NCI-H774 (cell line): Measurements from ENCODE around the gene ZNF536.
"Not testable (repeated sequence)": the region's sequence is repeated elsewhere in the genome, so short reads cannot be mapped to it uniquely, and the experiment has no call there.

Experiments
- DNase-seq: peaks from one replicate; lab custom pipeline; 2025; lab: John Stamatoyannopoulos, UW

Gene ZNF536

DNA sequence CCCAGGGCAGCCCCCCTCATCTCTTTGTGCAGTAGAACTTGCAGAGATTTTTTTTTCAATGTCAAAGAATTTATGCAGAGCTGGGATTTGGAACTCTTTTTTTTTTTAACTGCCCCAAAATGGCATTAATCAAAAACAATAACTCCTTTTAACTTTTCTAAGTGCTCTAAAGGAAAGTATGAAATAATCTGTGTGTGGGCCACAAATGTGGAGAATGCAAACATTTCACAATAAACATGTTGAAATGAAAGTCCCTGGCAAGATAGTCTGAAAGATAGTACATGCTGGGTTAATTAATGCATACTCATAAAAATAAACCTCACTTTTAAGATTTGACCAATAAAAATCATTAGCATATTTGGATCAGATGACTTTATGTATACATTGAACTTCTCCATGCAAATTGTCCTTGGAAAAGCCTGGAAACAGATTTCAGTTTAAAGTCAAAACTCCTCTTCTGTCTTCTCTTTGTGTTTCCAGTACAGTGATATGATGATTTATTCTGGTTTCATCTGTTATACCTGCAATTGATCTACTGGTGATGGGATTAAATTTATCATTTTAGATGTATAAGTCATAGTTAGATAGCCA, 30.5 kb upstream of the ZNF536 start:
- DNase-seq: no peak

DNA sequence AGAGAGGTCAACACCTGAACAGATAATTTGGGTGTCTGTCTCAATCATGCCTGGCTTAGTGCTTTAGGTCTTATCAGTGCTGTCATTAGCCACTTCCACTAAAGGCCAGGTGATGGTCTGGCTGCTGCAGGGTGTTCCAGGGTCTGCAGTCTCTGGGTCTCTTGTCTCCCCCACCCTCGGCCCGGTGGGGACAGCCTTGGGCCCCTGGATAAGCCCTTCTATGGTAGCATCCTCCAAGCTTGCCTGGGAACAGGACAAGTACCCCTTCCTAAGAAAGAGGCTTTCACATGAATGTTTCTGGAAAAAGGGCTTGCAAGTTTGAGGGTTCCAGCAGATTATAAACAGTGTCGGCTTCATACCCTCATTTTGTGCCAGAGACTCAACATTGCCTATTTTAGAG, 29.3 kb upstream of the ZNF536 start:
- no peak for DNase-seq

DNA sequence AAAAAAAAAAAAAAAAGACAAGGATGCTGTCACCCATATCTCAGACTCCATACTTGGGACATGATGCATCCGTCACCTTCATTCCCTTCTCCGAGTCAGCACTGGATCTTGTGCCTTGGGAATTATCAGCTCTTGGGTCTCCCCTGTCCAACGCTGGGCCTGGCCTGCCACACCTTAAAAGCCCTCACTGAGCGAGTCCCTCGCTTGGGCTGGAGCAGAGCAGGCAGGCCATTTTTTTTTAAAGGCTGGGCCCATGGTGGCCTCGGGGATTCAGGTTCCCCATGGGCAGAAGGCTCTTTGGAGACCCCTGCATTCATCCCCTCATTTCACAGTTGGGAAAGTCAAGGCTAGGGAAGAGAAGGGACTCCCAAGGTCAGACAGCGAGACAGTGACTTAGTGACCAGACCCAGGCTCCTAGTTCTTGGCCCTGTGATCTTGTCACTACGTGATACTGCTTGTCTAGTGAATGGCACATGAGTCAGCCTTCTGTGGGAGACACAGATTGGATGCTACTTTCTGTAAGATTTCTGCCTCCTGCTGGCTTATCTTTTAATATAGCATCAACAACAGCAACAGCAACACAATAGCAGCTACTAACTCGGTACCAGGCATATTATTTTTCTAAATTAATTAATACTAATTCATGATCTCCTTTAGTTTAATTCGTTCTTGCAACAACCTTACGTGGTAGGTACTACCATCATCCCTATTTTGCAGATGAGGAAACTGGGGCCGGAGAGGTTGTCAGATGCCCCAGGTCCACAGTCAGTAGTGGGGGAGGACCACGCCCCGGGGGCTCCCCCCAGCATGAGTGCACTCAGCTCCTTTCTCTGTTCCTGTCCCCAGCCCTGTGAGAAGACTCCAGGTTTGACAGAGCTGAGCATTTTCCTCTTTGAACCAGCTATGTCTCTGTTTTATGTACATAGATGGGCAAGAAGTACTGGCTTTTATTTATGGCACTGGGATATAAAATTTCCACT, 27.4 kb upstream of the ZNF536 start:
- DNase-seq: no peak

DNA sequence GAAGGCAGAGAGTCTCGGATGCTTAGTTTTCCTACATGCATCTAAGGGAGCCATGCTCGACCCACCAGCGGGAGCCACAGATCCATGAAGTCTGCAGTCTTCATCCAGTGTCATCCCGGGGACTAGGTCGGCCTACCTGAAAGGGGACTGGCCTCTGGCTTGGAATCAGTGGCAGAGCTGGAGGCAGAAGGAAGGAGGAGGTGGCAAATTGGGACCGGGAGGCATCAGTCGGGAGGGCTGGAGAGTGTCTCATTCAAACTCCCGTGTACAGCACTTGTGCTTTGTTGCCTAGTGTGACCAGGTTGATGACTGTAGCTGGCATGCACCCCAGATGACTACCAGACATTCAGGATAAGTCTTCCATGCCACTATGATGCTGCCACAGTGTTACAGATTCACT, 26.5 kb upstream of the ZNF536 start:
- DNase-seq: no peak

DNA sequence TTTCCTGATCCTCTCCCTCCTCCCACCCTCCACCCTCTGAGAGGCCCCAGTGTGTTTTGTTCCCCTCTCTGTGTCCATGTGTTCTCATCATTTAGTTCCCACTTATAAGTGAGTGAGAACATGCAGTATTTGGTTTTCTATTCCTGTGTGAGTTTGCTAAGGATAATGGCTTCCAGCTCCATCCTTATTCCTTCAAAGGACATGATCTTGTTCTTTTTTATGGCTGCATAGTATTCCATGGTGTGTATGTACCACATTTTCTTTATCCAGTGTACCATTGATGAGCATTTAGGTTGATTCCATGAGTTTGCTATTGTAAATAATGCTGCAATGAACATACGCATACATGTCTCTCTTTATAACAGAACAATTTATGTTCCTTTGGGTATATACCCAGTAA, 25.7 kb upstream of the ZNF536 start:
- not testable (repeated sequence) for DNase-seq

DNA sequence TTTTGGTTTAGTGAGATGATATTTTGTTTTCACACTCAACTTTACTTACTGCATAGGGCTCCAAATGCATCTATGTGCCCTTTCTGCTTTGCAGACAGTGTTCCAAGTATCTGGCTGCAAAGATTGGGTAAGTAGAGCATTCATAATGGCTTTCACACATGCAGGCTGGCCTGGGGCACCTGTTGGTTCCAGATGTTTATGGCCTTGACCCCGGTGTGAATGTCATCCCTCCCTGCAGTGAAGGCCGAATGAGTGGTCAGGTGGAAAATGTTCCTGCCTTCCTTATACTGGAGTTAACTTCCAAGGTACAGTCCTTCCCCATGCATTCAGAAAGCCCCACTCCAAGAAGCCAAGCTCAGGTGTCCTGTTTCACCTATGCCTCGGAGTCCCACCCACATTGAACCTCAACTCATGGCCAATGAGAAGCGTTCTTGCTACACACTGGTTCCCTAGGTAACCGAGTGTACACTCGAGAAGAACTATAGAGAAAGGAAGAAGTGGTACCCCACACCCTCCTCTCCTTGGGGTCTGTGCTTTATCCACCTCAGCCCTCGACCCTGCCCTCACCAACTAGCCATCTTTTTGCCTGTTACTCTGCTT, 23.0 kb upstream of the ZNF536 start:
- no peak for DNase-seq

DNA sequence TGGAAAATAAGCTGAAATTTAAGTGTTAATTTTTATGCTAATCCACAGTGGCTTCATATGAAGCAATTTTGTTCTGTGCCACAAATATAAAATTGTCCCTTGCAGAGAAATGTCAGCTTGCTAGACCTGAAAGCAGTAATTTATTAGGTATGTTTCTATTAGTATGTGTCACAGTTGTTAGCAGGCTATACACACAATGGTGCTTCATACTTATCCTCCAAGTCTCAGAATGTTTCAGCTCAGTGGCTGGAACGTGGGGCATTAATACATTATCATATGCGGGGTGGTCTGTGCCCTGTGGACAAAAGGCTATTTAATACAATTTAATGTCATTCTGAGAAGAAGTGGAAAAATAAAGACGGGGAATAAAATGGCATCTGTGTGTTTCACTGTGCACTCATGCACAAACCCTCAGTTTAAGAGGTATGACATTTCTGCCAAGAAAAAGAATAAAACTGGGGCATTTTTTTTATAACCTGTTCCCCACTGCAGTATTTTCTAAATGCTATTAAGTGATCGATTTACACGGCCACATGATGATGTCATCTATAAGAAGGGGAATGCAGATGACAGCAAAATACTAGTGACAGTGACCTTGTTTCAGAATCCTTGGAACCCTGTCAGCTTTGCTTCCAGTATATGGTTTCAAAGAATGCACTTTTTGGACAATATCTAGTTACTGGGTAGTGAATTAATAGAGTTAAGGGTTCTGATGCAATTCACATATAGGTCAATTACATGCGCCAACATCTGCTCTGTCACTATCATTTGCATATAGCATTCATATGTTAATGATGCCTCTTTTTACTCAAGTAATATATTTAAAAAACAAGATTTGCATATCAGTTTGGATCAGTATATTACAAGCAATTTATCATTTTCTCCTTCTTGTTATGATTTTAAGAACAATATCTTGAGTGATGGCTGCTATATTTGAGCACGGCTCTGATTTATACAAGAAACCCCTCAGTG, 21.2 kb upstream of the ZNF536 start:
- DNase-seq: no peak

DNA sequence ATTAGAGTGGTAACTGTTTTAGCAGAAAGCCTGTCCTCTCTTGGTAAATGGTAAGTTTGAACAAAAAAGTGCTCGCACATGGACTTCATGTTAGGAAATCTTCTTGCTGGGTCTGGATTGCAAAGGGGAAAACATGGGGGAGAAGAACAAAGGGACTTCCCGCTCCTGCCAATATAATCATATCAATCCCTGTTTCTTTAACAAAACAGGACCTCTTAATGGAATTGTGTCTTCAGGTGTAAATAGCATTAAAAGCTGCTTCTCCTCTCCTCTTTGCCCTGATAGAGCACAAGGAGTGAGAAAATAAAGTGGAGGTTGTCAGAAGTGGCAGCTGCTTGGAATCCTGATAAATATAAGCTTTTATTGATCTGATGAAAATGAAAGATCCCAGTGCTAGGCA, 20.4 kb upstream of the ZNF536 start:
- no peak for DNase-seq

DNA sequence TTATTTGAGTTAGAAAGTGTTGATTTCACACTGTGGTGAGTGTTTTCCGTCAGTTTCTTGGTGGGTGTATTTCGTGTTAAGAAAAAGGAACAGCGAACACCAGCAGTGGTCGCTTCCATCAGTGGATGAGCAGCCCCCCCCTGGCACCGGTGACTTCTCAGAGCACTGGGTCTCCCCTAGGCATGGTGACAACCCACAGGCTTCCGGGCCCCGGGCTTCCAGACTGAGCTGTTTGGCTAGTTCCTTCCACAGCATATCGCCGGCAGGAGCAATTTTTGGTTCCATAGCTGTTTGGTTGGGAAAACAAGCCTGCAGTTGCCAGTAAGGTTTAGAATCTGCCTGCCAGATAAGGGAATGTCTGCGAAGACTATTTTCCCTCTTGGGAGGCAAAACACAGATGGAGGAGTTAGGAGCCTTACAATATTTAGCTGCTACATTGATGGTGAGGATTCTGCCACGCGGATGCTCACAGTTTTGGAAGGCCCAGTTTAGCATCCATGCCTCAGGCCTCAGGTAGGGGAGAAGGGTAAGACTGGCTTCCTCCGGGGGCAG, 18.7 kb upstream of the ZNF536 start:
- no peak for DNase-seq

DNA sequence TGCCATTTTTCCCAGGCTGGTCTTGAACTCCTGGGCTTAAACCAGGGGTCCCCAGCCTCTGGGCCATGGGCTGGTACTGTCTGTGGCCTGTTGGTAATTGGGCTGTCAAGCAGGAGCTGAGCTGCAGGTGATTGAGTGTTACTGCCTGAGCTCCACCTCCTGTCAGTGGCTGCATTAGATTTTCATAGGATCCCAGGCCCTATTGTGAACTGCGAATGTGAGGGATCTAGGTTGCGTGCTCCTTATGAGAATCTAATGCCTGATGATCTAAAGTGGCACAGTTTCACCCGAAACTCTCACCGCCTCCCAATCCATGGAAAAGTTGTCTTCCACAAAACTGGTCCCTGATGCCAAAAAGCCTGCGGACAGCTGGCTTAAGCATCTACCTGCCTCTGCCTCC, 16.6 kb upstream of the ZNF536 start:
- no peak for DNase-seq

DNA sequence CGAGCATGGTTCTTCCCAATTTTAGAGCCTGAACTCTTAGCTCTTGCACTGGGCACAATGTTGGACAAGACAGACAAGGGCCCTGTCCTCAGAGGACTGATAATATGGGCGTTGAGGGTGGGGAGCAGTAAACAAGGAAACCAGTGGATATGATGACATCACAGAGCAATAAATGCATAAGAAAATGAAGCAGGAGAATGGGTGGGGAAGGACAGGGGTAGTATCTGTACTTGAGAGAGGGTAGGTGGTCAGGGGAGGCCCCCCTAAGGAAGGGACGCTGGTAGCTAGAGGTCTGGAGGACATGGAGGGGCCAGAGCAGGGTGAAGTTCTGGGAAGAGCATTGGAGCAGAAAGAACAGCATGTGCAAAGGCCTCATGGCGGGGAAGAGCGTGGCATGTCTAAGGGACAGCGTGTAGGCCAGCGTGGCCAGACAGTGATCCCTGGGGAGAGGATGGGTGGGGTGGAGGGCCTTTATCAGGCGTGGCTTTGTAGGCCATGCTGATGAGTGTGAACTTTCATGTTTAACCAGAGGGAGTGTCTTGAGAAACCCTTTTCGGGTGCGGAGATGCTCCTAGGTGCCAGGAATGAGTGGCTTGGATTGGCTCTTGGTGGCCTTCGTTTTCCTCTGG, 15.1 kb upstream of the ZNF536 start:
- no peak for DNase-seq

DNA sequence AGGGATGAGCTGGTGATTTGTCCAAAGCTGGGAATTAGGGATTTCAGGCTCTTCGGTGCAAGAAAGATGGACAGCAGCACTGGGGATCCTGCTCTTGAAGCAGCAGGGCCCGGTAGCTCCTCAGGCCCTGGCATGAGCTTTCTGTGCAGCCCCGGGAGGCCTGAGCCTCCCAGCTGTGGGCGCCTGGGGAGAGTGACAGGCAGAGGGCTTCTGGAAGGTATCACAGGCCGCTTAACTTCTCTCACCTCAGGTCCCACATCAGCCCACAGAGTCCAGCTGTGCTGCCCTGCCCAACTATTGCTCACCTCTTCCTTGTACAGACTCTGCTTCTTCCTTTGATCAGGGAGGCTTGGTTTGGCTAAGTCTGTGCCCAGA, 14.6 kb upstream of the ZNF536 start:
- DNase-seq: no peak

DNA sequence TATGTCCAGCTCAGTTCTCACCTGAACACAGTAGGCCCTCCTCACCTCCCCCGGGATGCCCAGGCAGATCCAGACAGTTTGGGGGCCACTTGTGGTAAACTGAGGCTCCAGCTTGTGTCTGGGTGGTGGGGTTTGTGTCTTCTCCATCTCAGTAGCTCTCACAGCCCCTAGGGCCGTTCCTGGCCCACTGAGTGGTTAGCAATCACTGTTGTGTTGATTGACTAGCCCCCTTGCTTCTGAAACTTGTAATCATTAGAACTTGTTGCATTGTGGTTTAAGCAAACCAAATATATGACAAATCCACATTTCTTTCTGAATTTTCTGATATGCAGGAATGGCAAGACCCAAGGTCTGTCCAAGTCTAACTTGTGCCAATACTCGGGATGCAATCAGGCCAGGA, 13.9 kb upstream of the ZNF536 start:
- DNase-seq: no peak

DNA sequence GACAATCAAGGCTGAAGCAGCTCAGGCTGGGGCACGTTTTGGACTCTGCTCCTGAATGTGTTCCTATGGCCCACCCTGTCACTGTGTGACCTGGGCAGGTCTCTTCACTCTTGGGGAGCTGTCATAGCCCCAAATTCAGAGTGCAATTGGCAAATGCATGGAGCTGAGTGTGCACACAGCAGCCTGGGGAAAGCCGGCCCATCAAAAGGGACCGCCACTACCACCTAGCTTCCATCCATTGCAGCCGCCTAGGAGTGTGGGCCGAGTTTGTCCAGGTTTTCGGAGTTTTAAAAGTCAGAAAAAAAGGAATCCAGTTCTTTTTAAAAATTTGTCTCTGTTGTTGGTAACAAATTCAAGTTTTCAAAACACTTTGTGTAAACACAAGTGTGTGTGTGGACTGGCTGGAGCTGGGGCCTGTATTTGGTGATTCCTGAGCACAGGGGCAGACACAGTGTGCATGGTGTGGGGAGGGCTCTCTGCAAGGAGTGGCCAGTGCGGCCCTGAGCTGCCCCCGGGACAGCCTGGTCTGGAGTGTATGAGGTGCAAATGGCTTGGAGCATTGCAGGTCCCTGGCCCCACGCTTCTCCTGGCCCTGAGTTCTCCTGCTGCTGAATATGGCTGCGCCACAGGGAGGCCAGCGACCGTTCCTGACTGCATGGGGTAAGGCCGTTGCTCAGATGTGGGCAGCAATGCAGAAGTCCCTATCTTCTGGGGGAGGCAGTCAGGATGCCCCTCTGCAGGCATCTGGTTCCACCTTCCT, 13.2 kb upstream of the ZNF536 start:
- DNase-seq: no peak

DNA sequence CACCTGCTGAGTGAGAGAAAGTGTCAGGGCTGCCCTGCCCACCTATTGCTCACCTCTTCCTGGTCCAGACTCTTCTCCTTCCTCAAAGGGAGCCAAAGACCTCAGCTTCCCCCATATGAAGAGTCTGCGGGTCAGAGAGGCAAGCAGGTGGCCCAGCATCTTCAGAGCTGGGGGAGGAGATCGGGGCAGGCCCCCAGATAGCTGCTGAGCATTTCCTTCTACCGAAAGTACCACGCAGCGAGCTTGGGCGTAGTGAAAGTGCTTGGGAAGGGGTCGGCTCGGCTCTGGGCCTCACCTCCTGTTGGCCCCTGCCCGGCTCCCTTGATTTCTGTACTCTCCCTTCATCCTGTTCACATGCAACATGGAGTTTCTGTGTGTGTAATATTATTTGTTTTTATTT, 12.2 kb upstream of the ZNF536 start:
- DNase-seq: no peak

DNA sequence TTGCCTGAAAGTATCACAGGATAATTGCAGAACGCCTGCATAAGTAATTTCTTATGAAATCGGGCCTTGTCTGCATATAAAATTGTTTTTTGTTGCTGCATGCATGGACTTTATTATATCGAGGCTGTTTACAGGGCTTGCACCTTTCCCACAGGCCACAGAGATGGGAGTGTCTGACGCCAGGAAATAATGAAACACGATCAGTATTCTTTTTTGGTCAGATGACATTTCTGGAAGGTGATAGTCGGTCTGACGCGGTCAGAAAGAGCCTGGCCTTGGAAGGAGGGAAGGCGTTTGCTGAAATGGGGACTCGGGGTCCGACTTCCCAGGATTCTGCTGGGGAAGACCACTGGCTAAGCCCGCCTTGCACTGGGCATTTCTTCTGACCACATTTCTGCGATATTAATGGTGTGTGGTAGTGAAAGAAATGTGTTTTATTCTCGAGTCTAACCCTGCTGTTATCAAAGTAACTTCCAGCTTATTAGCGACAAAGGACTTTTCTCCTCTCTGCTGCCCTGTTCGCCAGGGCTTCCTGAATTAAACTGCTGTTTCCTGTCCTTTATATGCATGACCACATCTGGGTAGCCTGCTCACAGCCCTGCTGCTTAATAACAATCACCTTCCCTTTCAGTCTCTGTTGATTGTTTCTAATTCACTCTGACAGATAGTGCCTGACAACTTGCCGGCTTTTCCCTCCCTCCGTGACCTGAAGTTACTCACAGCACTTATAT, 11.6 kb upstream of the ZNF536 start:
- DNase-seq: no peak

DNA sequence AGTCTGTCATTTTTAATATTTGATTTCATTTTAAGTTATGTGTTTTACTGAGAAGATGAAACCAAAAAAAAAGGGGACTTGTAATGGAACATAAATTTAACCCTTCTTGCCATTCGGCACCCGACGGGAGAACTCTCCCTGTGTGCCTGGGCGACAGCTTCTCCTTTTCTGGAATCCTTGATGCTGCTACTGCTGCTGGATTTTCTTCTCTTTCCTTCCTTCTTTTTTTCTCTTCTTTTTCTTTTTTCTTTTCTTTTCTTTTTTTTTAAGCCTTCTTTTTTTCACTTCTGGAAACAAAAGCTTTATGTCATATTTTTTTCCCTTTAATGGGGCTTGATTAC, 11.1 kb upstream of the ZNF536 start:
- DNase-seq: no peak

DNA sequence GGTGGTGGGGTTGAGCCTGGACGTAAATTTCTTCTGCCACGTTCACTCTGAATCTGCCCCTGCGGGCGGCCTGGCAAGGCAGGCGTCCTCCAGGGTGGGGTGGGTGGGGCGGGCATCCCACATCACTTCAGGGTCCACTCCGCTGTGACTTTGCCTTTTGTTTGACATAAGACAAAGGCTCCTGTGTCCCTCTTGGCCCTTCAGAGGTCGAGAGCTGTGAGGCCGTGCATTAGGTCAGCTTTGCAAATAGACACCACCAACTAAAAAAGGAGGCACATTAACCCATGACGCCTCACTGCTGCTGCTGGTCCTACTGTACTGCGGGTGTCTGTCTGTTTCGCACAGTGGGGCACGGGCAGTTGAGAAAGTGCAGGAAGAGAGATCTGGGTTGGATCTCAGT, 10.5 kb upstream of the ZNF536 start:
- DNase-seq: no peak

DNA sequence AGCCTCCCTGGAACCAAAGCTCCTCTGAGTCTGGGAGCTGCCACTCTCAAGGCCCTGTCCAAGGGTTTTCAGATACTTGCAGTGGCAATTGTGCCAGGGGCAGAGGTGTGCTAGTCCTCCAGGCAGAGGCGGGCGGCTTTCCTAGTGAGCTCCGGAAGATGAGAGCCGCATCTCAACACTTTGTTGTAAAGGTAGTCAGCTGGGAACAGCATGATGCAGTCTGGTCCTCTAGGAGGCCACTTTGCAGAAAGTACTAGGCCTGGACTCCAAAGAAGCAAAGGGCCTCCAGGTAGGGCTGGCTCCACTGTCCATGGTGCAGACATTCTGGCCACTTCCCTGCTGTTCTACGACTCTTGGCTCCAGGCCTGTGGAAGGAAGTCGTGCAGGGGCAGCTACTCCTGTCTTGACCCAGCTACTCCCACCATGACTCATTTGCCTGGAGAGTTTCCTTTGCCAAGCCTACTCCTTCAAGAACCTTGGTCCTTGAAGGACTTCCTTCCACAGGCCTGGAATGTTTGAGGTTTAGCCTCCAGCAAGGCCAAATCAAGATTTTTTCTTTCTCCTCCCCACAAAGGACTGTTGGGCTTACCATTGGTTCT, 9.9 kb upstream of the ZNF536 start:
- no peak for DNase-seq

DNA sequence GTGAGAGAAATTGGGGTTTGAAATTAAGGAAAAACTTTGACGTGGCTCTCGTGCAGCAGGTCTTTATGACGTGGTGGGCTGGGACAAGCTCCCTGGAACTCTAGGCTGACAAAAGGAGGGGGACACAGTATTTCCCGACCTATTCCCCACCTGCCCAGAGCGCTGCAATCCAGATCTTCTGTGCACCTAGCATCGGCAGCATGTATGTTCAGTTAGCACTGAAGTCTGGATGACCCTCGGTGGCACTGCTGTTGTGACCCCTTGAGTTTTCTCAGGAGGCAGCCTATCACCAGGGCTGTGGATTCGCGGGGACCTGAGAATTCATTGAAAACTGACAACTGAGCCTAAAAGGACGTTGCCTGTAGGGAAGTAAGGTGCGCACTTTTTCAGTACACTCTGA, 9.1 kb upstream of the ZNF536 start:
- DNase-seq: no peak
